Effector CD8-positive, alpha-beta T cell (primary cell): ENCODE measurements around the gene FAM120A.
A peak's percentile ranks its signal among the peaks of the same experiment; 100 is the strongest.
"Not testable (repeated sequence)": the region's sequence is repeated elsewhere in the genome, so short reads cannot be mapped to it uniquely, and the experiment has no call there.

ENCODE experiments used
- DNase-seq: peaks from one replicate; lab custom pipeline; 2025; lab: John Stamatoyannopoulos, UW
- total RNA-seq, 4 experiments: gene quantifications; one replicate each; lab custom pipeline; 2026; lab: John Stamatoyannopoulos, UW

FAM120A gene, protein sequence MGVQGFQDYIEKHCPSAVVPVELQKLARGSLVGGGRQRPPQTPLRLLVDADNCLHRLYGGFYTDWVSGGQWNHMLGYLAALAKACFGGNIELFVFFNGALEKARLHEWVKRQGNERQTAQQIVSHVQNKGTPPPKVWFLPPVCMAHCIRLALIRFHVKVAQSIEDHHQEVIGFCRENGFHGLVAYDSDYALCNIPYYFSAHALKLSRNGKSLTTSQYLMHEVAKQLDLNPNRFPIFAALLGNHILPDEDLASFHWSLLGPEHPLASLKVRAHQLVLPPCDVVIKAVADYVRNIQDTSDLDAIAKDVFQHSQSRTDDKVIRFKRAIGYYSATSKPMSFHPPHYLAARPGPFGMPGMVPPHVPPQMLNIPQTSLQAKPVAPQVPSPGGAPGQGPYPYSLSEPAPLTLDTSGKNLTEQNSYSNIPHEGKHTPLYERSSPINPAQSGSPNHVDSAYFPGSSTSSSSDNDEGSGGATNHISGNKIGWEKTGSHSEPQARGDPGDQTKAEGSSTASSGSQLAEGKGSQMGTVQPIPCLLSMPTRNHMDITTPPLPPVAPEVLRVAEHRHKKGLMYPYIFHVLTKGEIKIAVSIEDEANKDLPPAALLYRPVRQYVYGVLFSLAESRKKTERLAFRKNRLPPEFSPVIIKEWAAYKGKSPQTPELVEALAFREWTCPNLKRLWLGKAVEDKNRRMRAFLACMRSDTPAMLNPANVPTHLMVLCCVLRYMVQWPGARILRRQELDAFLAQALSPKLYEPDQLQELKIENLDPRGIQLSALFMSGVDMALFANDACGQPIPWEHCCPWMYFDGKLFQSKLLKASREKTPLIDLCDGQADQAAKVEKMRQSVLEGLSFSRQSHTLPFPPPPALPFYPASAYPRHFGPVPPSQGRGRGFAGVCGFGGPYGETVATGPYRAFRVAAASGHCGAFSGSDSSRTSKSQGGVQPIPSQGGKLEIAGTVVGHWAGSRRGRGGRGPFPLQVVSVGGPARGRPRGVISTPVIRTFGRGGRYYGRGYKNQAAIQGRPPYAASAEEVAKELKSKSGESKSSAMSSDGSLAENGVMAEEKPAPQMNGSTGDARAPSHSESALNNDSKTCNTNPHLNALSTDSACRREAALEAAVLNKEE
- 204 to 220 (median 211) reads per million in 4 experiments for total RNA-seq

DNA sequence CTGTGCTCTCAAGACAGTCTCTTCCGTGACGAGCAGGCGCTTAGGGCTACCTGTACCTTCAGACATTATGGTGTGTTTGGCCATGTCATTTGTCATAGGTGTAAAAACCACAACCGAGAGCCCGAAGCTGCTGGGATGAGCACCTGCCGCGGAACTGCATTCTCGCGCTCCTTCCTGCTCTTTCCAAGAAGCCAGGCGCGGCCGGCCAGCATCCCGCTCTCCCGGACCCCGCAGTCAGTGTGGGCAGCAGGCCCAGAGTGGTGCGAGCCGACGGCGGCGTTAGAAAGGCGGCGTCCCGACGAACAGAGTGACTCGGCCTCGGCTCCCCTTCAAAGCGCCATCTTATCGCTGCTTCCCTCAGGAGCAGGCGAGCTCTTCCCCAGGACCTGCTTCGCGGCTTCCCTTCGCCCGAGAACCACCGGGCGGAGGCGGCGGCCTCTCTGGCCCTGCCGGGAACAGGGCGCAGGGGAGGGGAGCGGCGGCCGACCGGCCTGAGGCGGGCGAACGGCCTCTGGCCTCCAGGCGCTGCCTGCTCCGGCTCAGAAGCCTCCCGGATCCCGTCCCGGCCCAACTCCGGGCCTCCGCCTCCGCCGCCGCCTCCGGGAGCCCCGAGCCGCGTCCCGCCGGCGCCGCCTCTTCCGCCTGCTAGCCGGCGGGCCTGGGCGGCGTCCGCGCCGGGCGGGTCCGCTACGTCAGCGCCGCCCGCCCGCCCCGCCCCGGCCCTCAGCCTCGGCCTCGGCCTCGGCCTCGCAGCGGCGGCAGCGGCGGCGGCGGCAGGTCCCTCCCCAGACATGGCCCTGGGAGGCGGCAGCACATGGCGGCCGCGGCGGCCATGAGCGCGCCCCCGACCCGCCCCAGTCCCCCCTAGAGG, at the start of gene FAM120A:
TSS of gene FAM120A (plus strand) at position 741 of the 871 bp plus-strand sequence. CDS start 231 bp downstream, outside the sequence.
- DNase-seq: peak; percentile 60

DNA sequence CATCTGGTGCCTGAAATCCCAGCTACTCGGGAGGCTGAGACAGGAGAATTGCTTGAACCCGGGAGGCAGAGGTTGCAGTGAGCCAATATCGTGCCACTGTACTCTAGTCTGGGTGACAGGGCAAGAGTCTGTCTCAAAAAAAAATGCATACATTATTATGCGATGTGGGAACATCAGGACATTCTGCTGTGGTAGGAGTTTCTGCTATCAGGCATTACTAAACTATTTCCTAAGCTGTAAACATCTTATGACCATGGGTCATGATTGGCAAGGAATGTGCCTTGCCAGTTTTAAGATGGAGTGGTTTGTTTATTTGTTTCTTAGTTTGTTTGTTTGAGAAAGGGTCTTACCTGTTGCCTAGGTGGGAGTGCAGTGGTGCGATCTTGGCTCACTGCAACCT, 45.1 kb upstream of the FAM120A start:
- no peak for DNase-seq

- DNase-seq: no peak
These were observed 38.0 kb upstream of the FAM120A start for GRCh38 chr9:93413530-93413929.

DNA sequence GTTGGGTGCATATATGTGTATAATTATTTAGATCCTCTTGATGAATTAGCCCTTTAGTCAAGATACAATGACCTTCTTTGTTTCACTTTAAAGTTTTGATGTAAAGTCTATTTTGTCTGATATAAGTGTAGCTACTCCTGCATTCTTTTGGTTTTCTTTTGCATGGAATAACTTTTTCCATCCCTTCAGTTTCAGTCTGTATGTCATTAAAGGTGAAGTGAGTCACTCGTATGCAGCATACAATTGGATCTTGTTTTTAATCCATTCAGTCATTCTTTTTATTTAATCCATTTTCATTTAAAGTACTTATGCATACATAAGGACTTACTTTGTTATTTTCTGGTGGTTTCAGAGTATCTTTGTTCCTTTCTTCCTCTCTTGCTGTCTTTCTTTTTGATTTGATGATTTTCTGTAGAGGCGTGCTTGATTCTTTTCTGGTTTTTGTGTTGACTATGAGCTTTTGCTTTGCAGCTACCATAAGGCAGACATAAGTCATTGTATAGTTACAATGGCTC, 36.3 kb upstream of the FAM120A start:
- no peak for DNase-seq

- DNase-seq: no peak
These were observed 34.8 kb upstream of the FAM120A start for GRCh38 chr9:93416530-93417235.

DNA sequence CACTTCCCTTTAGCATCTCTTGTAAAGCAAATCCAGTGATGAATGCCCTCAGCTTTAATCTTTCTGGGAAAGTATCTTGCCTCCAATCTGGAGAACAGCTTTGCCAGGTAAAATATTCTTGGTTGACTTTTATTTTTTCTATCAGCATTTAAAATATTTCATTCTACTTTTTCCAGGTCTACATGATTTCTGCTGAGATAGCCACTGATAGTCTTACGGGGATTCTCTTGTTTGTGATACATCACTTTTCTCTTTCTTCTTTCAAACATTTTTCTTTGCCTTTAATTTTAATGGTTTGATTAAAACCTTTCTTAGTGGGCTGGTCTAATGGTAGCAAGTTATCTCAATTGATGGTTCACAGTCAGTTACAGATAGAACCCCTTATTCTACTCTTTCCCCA, 33.9 kb upstream of the FAM120A start:
- DNase-seq: no peak

DNA sequence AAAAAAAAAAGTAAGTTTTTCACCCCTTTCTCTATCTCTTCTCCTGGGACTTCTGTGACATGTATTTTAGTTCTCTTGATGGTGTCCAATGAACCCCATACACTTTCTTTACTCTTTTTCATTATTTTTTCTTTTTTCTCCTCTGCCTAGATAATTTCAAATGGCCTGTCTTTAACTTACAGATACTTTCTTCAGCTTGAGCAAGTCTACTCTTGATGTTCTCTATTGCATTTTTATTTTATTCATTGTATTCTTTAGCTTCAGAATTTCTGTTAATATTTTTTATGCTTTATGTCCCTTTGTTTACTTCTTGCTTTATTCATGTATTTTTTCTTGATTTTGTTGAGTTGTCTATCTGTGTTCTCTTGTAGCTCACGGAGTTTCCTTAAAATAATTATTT, 32.5 kb upstream of the FAM120A start:
- no peak for DNase-seq

- DNase-seq: no peak
These were observed 28.4 kb upstream of the FAM120A start for GRCh38 chr9:93422977-93423616.

DNA sequence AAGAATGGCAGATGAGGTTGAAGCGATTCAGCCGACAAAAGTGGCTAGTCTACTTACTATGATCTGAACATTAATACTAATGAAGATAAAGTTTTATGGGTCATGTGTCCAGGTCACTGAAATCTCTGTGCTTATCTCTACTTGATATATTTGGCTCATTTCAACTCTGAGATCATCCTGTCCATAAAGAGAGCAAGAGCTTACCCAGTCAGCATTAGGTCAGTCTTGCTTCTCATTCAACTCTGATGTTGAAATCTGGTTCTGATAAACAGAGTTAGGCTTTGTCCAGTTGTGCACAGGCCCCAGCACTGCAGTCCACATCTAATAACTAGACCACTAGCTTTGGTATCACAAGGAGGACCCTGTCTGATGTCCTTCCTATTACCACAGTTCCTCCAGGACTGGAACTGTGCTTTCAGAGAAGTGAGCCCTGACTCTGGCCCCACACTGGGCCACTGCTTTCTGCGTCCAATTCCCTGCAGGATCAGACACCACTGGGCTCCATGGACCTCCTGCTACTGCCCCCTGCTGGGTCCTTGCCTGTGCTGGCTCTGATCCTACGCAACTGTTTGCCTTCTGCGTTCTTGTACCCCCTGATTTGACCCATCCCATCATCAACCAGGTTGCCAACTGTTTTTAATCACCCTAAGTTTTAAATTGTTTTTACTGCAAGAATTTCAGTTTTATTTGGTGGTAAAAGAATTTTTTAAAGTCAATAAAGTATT, 23.7 kb upstream of the FAM120A start:
- DNase-seq: no peak

DNA sequence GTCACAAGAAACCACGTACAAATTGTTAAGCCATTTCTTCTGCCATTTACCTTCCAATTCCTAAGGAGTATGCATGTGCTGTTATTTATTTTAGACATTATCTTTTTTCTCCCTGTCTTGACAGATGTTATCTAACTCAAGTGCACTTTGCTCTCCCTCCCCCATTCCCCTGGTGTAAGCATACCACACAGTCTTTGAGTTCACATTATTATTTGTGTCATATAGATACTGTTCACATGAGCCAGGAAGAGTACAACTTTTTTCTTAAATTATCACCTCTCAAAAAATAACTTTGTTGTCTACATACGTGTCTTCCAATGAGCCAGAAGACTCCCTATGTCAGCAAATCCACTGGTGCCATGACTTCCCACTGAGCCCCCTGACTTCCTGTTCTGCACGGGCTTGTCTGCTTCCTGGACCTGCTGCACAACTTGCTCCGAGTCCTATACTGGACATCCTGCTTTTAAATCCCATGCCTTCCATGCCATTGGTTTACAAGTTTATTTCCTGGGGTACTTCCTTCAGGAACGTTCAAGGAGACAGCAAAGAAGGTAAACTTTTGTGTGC, 19.9 kb upstream of the FAM120A start:
- no peak for DNase-seq

DNA sequence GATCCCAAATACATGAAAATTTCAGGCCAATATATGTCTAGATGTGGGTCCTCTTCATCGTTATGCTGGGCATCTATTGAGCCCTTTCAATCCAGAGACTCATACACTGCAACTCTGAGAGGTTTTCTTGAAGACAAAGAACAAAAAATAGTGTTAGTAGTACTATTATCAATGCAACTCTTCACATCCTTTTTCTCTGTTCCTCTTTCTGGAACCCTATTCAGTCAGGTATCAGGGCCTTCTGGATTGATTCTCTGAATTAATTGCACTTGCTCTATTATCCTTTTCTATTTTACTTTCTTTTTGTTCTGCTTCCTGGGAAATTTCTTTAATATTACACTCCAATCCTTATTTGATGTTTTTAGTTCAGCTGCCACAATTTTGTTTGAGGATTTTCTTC, 18.5 kb upstream of the FAM120A start:
- no peak for DNase-seq

GRCh38 chr9:93434056-93434455, 17.4 kb upstream of the FAM120A start:
- no peak for DNase-seq

DNA sequence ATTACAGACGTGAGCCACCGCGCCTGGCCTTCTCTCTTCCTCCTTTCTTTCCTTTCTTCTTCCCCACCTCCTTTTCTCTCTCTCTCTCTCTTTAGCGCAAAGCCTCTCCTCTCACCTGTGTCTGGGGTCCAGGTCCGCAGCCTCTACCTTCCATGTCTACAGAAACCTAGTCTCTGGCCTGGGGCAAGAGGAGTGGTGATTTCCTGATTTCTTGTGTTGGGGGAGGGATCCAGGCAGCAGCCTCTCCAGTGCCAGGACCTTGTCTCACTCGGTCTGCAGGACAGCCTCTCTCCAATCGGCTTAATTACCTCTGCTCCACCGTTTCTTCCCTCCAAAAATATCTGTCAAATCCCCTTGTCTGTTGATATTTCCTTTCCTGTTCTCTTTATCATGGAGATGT, 16.1 kb upstream of the FAM120A start:
- DNase-seq: no peak

GRCh38 chr9:93436218-93436617, 15.3 kb upstream of the FAM120A start:
- no peak for DNase-seq

DNA sequence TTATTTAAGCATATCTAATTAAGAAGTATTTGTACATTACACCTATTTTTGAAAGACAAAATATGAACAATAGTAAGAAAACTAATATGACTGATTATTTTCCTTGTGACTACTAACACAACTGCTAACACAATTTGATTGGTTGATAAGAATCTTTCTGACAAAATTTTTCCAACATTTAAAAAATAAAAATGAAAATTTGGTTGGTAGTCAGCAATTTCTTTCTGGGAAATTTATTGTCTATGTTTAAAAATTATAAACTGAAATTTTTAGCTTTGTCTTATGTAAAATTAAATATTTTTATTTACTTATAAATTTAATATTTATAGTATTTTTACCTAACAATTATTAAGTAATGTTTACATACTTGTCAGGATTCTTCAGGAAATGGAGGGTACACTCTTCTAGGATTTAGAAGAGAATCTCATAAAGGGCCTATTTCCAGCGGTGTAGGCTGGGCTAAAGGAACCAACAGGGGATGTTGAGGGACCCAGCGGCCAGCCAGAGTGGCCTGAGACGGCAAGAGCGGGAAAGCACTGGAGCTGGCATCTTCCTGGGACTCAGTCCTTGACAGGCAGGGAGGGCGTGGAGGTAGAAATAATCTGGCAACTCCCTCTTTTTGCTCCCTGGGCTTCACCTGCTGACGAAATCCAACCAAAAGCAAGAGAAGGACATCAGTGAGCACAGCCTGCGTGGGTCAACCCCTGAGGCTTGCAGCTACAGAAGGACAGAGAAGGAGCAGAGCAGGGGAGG, 14.7 kb upstream of the FAM120A start:
- no peak for DNase-seq

GRCh38 chr9:93437996-93438395, 13.5 kb upstream of the FAM120A start:
- no peak for DNase-seq

DNA sequence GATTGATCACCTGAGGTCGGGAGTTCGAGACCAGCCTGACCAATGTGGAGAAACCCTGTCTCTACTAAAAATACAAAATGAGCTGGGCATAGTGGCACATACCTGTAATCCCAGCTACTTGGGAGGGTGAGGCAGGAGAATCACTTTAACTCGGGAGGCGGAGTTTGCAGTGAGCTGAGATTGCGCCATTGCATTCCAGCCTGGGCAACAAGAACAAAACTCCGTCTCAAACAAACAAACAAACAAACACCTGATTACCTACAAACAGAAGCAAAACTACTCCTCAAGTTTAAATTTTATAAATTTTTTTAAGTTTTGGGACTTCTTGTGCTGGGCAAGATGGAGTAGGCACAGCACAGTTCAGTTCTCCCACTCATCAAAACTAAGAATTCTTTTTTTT, 12.2 kb upstream of the FAM120A start:
- DNase-seq: not testable (repeated sequence)

DNA sequence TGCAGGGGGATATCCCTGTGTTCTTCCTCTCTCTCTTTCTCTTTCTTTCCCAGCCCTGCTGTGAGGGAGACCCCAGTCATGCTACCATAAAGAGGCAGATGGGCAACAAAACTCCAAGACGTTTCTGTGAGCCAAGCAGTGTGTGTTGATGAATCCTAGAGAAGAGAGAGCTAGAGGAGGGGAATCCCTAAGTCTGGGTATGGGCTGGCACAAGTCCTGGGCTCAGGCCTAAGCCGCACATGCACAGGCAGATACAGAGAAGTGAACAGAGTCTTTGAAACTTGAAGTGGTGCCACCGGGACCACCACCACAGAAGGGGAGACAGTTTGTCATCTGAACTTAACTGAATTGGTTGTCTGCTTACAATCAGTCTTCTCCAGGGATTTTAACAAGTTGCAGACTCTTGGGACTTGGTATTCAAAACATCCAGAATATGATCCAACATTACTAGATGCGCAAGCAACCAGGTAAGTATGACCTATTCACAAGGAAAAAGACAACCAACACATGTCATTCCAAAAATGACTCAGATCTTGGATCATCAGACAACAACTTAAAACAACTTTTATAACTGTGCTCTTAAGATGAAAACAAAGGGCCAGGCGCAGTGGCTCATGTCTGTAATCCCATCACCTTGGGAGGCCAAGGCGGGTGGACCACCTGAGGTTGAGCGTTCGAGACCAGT, 10.4 kb upstream of the FAM120A start:
- no peak for DNase-seq
